ENCODE results near the gene ERMN. TPM values are rescaled to one million over a fixed set of nuclear protein-coding genes. Genes with fewer than 3 reads are reported as not detected.
"Not testable (repeated sequence)": the region's sequence is repeated elsewhere in the genome, so short reads cannot be mapped to it uniquely, and the experiment has no call there.

ERMN gene, protein sequence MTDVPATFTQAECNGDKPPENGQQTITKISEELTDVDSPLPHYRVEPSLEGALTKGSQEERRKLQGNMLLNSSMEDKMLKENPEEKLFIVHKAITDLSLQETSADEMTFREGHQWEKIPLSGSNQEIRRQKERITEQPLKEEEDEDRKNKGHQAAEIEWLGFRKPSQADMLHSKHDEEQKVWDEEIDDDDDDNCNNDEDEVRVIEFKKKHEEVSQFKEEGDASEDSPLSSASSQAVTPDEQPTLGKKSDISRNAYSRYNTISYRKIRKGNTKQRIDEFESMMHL
- total RNA-seq: 0.04 TPM
- polyA plus RNA-seq (ENCODE audit: insufficient read depth in 1 of 8, insufficient read length in 8 of 8, low replicate concordance in 1 of 8): under 1 TPM in 6 of 8 donors, not detected in 2; 0.04 to 0.19 (median 0.10) TPM
- long read RNA-seq, donor 1: 0 reads
- long read RNA-seq, donor 2: 0 reads
- long read RNA-seq, donor 3: 0 reads
- long read RNA-seq, donor 4: 0 reads
- long read RNA-seq, donor 5: 0 reads
- long read RNA-seq, donor 6: 0 reads
- long read RNA-seq, donor 7: 0 reads
- long read RNA-seq, donor 8: 0 reads
- long read RNA-seq, donor 9: 0 reads
- long read RNA-seq, donor 10: 0 reads
- long read RNA-seq, donor 11: 0 reads

DNA sequence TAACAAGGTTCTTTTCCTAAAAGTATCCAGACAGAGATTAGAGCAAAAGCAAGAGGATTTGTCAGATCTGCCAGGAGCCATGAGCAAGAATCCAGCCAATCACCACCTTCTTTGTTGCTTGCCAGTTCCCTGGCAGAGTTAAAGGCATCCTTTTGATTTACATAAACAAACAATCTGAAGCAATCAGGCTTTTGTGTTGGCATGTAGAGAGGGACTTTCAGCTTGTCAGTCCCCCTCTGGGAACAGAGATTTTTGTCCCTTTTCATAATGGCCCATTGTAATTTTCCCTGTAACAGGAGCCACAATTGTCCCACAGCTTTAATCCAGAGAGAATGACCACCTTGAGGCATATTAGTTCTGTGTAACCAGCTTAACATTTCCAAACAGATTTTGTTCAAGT lies at the start of gene ERMN:
Gene ERMN (minus strand): TSS at position 39 of the 400 bp plus-strand sequence. CDS start 182 bp downstream, outside the sequence.
- peaks cover 6% of the 10 kb centered on the region for H3K4me1 ChIP-seq (ENCODE audit: control insufficient read depth, insufficient read depth, low read length)
- no peaks in the 10 kb centered on the region for H3K27me3 ChIP-seq (ENCODE audit: control insufficient read depth, insufficient read depth, low read length)
- H3K9me3 ChIP-seq (replicated peaks; ENCODE audit: control insufficient read depth, low read depth, low read length): no peaks in the 10 kb centered on the region
- no peak for DNase-seq
- no peak within 1 kb of the TSS for H3K27ac ChIP-seq (ENCODE audit: low read length)
- no peak within 1 kb of the TSS for H3K4me3 ChIP-seq (ENCODE audit: low read length)
- H3K36me3 ChIP-seq (ENCODE audit: control insufficient read depth, insufficient read depth, low read length): no peaks in the 10 kb centered on the region

GRCh38 chr2:157375384-157375783 lies 49.8 kb upstream of the ERMN start:
- DNase-seq: no peak
- H3K4me3 ChIP-seq (ENCODE audit: low read length): no peak overlapping the region
- no peaks in the 10 kb centered on the region for H3K27me3 ChIP-seq (ENCODE audit: control insufficient read depth, insufficient read depth, low read length)
- peaks cover 15% of the 10 kb centered on the region for H3K9me3 ChIP-seq (replicated peaks; ENCODE audit: control insufficient read depth, low read depth, low read length)
- H3K4me1 ChIP-seq (ENCODE audit: control insufficient read depth, insufficient read depth, low read length): no peaks in the 10 kb centered on the region
- 91% methylated on average over 1 of the region's 1 CpG for WGBS (ENCODE audit: insufficient coverage)
- H3K27ac ChIP-seq (ENCODE audit: low read length): no peak overlapping the region
- H3K36me3 ChIP-seq (ENCODE audit: control insufficient read depth, insufficient read depth, low read length): no peaks in the 10 kb centered on the region

- no CpG with 5 or more reads among the region's 25 CpGs for WGBS (ENCODE audit: insufficient coverage)
Measured at GRCh38 chr2:157368508-157368907, 42.9 kb upstream of the ERMN start.

DNA sequence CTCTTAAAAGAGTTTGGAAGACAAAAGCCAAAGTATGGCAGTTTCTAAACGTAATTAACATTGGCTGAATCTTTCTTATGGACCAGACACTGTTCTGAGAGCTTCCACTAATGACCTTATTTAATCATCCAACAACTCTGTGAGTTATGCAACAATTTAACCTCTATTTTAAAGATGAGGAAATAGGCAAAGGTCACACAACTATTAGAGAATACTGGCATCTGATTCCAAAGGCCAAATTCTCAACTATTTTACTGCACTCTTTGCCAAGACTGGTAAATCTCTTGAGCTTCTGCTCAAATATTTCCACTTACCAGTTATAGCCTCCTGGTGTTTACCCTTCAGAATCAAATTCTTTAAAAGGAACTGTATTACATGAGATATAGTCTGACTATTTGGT lies 42.1 kb upstream of the ERMN start:
- no CpG with 5 or more reads among the region's 1 CpG for WGBS (ENCODE audit: insufficient coverage)
- no peak overlapping the region for H3K27ac ChIP-seq (ENCODE audit: low read length)
- DNase-seq: no peak
- H3K27me3 ChIP-seq (ENCODE audit: control insufficient read depth, insufficient read depth, low read length): no peaks in the 10 kb centered on the region
- H3K4me1 ChIP-seq (ENCODE audit: control insufficient read depth, insufficient read depth, low read length): no peaks in the 10 kb centered on the region
- no peaks in the 10 kb centered on the region for H3K9me3 ChIP-seq (replicated peaks; ENCODE audit: control insufficient read depth, low read depth, low read length)
- H3K36me3 ChIP-seq (ENCODE audit: control insufficient read depth, insufficient read depth, low read length): no peaks in the 10 kb centered on the region
- no peak overlapping the region for H3K4me3 ChIP-seq (ENCODE audit: low read length)

More at GRCh38 chr2:157368508-157368907, 42.9 kb upstream of the ERMN start:
- DNase-seq; H3K9me3 ChIP-seq (replicated peaks; ENCODE audit: control insufficient read depth, low read depth, low read length); H3K4me3 ChIP-seq (ENCODE audit: low read length); H3K4me1 ChIP-seq (ENCODE audit: control insufficient read depth, insufficient read depth, low read length); H3K27ac ChIP-seq (ENCODE audit: low read length); H3K36me3 ChIP-seq (ENCODE audit: control insufficient read depth, insufficient read depth, low read length); H3K27me3 ChIP-seq (ENCODE audit: control insufficient read depth, insufficient read depth, low read length): not testable (repeated sequence)

- Histone ChIP-seq H3K36me3 (ENCODE audit: control insufficient read depth, insufficient read depth, low read length) (no peaks in the 10 kb centered on the region), H3K4me3 (ENCODE audit: low read length) (no peak overlapping the region), H3K4me1 (ENCODE audit: control insufficient read depth, insufficient read depth, low read length) (no peaks in the 10 kb centered on the region), H3K27ac (ENCODE audit: low read length) (no peak overlapping the region), H3K27me3 (ENCODE audit: control insufficient read depth, insufficient read depth, low read length) (no peaks in the 10 kb centered on the region), H3K9me3 (replicated peaks; ENCODE audit: control insufficient read depth, low read depth, low read length) (peaks cover 4% of the 10 kb centered on the region)
- WGBS (ENCODE audit: insufficient coverage): 59% methylated on average over 2 of the region's 2 CpGs
- DNase-seq: no peak
Measured at GRCh38 chr2:157364257-157364974, 38.8 kb upstream of the ERMN start.

- H3K4me1 ChIP-seq (ENCODE audit: control insufficient read depth, insufficient read depth, low read length): no peaks in the 10 kb centered on the region
- no peaks in the 10 kb centered on the region for H3K36me3 ChIP-seq (ENCODE audit: control insufficient read depth, insufficient read depth, low read length)
- peaks cover 4% of the 10 kb centered on the region for H3K9me3 ChIP-seq (replicated peaks; ENCODE audit: control insufficient read depth, low read depth, low read length)
- H3K27ac ChIP-seq (ENCODE audit: low read length): no peak overlapping the region
- no peak overlapping the region for H3K4me3 ChIP-seq (ENCODE audit: low read length)
- no CpG with 5 or more reads among the region's 2 CpGs for WGBS (ENCODE audit: insufficient coverage)
- H3K27me3 ChIP-seq (ENCODE audit: control insufficient read depth, insufficient read depth, low read length): no peaks in the 10 kb centered on the region
- peak; percentile 13 for DNase-seq
Measured at GRCh38 chr2:157363612-157364101, 38.0 kb upstream of the ERMN start.

DNA sequence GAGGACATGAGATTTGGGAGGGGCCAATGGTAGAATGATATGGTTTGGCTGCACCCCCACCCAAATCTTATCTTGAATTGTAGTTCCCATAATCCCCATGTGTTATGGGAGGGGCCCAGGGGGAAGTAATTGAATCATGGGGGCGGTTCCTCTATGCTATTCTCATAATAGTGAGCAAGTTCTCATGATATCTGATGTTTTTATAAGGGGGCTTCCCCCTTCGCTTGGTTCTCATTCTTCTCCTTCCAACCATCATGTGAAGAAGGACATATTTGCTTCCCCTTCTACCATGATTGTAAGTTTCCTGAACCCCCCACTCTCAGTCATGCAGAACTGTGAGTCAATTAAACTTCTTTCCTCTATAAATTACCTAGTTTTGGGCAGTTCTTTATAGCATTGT lies 37.0 kb upstream of the ERMN start:
- H3K4me1 ChIP-seq (ENCODE audit: control insufficient read depth, insufficient read depth, low read length): no peaks in the 10 kb centered on the region
- H3K4me3 ChIP-seq (ENCODE audit: low read length): no peak overlapping the region
- no peaks in the 10 kb centered on the region for H3K36me3 ChIP-seq (ENCODE audit: control insufficient read depth, insufficient read depth, low read length)
- no peak overlapping the region for H3K27ac ChIP-seq (ENCODE audit: low read length)
- H3K27me3 ChIP-seq (ENCODE audit: control insufficient read depth, insufficient read depth, low read length): no peaks in the 10 kb centered on the region
- H3K9me3 ChIP-seq (replicated peaks; ENCODE audit: control insufficient read depth, low read depth, low read length): peaks cover 4% of the 10 kb centered on the region
- WGBS (ENCODE audit: insufficient coverage): no CpG with 5 or more reads among the region's 2 CpGs
- DNase-seq: no peak

DNA sequence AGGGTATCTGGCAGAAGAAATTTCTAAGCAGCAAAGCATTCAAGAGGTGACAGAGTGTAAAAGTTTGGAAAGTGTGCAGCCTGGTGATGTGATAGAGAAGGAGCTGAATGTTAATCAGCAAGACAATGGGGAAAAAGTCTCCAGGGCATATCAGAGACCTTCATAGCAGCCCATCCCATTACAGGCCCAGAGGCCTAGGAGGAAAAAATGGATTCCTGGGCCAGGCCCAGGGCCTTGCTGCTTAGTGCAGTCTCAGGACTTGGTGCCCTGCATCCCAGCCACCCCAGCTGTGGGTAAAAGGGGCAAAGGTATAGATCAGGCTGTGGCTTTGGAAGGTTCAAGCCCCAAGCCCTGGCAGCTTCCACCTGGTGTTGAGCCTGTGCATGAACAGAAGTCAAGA lies 35.9 kb upstream of the ERMN start:
- Histone ChIP-seq H3K4me1 (ENCODE audit: control insufficient read depth, insufficient read depth, low read length) (no peaks in the 10 kb centered on the region), H3K27me3 (ENCODE audit: control insufficient read depth, insufficient read depth, low read length) (no peaks in the 10 kb centered on the region), H3K4me3 (ENCODE audit: low read length) (no peak overlapping the region), H3K27ac (ENCODE audit: low read length) (no peak overlapping the region), H3K36me3 (ENCODE audit: control insufficient read depth, insufficient read depth, low read length) (no peaks in the 10 kb centered on the region), H3K9me3 (replicated peaks; ENCODE audit: control insufficient read depth, low read depth, low read length) (peaks cover 4% of the 10 kb centered on the region)
- DNase-seq: no peak

GRCh38 chr2:157359628-157360027 lies 34.0 kb upstream of the ERMN start:
- WGBS (ENCODE audit: insufficient coverage): no CpG with 5 or more reads among the region's 2 CpGs
- Histone ChIP-seq H3K4me1 (ENCODE audit: control insufficient read depth, insufficient read depth, low read length) (no peaks in the 10 kb centered on the region), H3K4me3 (ENCODE audit: low read length) (no peak overlapping the region), H3K27ac (ENCODE audit: low read length) (no peak overlapping the region), H3K36me3 (ENCODE audit: control insufficient read depth, insufficient read depth, low read length) (no peaks in the 10 kb centered on the region), H3K27me3 (ENCODE audit: control insufficient read depth, insufficient read depth, low read length) (no peaks in the 10 kb centered on the region), H3K9me3 (replicated peaks; ENCODE audit: control insufficient read depth, low read depth, low read length) (peaks cover 4% of the 10 kb centered on the region)
- DNase-seq: no peak

DNA sequence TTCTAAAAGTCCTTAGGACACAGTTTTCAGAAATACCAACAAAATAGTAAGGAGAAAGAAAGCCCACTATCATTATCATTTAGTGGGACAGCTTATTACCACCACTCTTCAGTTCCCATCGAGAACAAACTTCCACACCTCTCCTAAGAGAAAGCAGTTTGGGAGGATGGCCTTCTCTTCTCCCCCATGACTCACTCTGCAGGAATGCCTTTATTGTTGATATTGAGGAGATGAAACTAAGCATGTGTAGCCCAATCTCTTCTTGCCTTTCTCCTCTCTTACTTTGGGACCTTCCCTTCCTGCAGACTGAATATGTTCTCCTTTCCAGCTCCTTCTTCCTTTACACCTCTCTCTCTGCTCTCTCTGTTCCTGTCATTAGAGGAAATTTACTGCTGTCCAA lies 30.0 kb upstream of the ERMN start:
- no CpG with 5 or more reads among the region's 1 CpG for WGBS (ENCODE audit: insufficient coverage)
- Histone ChIP-seq H3K9me3 (replicated peaks; ENCODE audit: control insufficient read depth, low read depth, low read length) (no peaks in the 10 kb centered on the region), H3K4me3 (ENCODE audit: low read length) (no peak overlapping the region), H3K27ac (ENCODE audit: low read length) (no peak overlapping the region), H3K36me3 (ENCODE audit: control insufficient read depth, insufficient read depth, low read length) (no peaks in the 10 kb centered on the region), H3K4me1 (ENCODE audit: control insufficient read depth, insufficient read depth, low read length) (no peaks in the 10 kb centered on the region), H3K27me3 (ENCODE audit: control insufficient read depth, insufficient read depth, low read length) (no peaks in the 10 kb centered on the region)
- DNase-seq: no peak
